Heart right ventricle (tissue), 16 donors: ENCODE results near the gene RAD21L1. TPM values are rescaled to one million over a fixed set of nuclear protein-coding genes. Genes with fewer than 3 reads are reported as not detected.
"Not testable (repeated sequence)": the region's sequence is repeated elsewhere in the genome, so short reads cannot be mapped to it uniquely, and the experiment has no call there.

Experiments
- ATAC-seq, 8 donors: fragments of 200-7000 bp; cut with Tn5 transposase; one replicate each; pipeline ENCODE4 v1.9.1; 2020; ENCODE audit warnings: mild to moderate bottlenecking in 8 of 8, moderate library complexity in 8 of 8, moderate number of reproducible peaks in 1 of 8
- DNase-seq, 2 donors: peaks; one replicate each; pipeline ENCODE4 v3.0.0-alpha.2; 2020
- H3K27ac ChIP-seq, 10 donors: fragments of 200-600 bp; sonication (generic) in 2 of 10; one replicate each; pipeline versions ENCODE4 v1.5.0 to v1.8.0; 2020 to 2022; ENCODE audit warnings: mild to moderate bottlenecking in 3 of 10
- H3K27me3 ChIP-seq, 7 donors: fragments of 200-600 bp; one replicate each; pipeline ENCODE4 v1.8.0; 2021 to 2022; ENCODE audit warnings: mild to moderate bottlenecking in 2 of 7
- H3K36me3 ChIP-seq, 9 donors: fragments of 200-600 bp; sonication (generic) in 1 of 9; one replicate each; pipeline versions ENCODE4 v1.5.0 to v1.8.0; 2020 to 2022; ENCODE audit warnings: mild to moderate bottlenecking in 2 of 9
- H3K4me1 ChIP-seq, 9 donors: fragments of 200-600 bp; sonication (generic) in 1 of 9; one replicate each; pipeline versions ENCODE4 v1.5.0 to v1.8.0; 2020 to 2022; ENCODE audit warnings: mild to moderate bottlenecking in 4 of 9
- H3K4me3 ChIP-seq, 10 donors: fragments of 200-600 bp; sonication (generic) in 2 of 10; one replicate each; pipeline versions ENCODE4 v1.5.0 to v1.8.0; 2020 to 2022; ENCODE audit warnings: mild to moderate bottlenecking in 7 of 10, moderate library complexity in 2 of 10
- H3K9me3 ChIP-seq, 11 donors: fragments of 200-600 bp in 10 of 11; sonication (generic) in 2 of 11; one replicate each; pipeline versions ENCODE4 v1.5.0 to v1.8.0; 2013 to 2022; ENCODE audit warnings: mild to moderate bottlenecking in 2 of 11, control low read depth in 1 of 11, moderate library complexity in 1 of 11
- WGBS, 2 donors: extraction: QIAGEN DNeasy Blood & Tissue Kit; methylation state at CpG; one replicate each; pipeline ENCODE4 v1.1.7; 2013; ENCODE audit warnings: inconsistent platforms in 1 of 2; 5-methylcytosine and 5-hydroxymethylcytosine counted together
- intact Hi-C, 10 donors: fragments of 100-400 bp; cut with DNase I; formaldehyde crosslinking; loops; one replicate each; pipeline versions ENCODE4 v1.11.1 to v1.14.2; 2022
- polyA plus RNA-seq, 2 donors: library from polyadenylated mRNA; stranded (reverse); fragments of 200-250 nt; gene quantifications; one replicate each; pipeline ENCODE4 v1.2.3, GENCODE V29; 2013
- total RNA-seq, 10 donors: library from RNA; stranded (reverse); fragmentation: NEBNext Ultra II Directional in 3 of 10; extraction: Animal tissue kit (Norgen Biotek cat#: 25700) in 3 of 10; gene quantifications; one replicate each; pipeline versions ENCODE4 v1.2.1 to v1.2.4, GENCODE V29; 2021 to 2023
- TF ChIP-seq, protein P1 (sequence below), 9 donors: fragments of 200-600 bp; sonication (generic) in 2 of 9; IDR thresholded peaks; one replicate each; pipeline versions ENCODE4 v1.5.0 to v1.8.0; 2021 to 2022; ENCODE audit warnings: antibody characterized with exemption in 9 of 9, mild to moderate bottlenecking in 5 of 9, moderate library complexity in 1 of 9
- donor health status: Arrhythmogenic right ventricular cardiomyopathy.
- donor health status: ischemic (EF 13 %, LVEDD 7.1; RV severe dilation, severe dysfunction).
- donor health status: healthy with polysubstance abuse.
- donor health status: DM: no; HTN: yes; CAD: no.
- donor health status: DM: no; HTN: no; CAD: no.
- donor health status: ischemic (EF 25% LVEDD 6.9; RV normal size, moderate dysfunction).
- donor health status: ischemic (EF 25% LVEDD 5.7; RV mildly dilated, moderate dysfunction).
- donor health status: healthy.
- donor health status: DM: yes; HTN: yes; CAD: no.
- donor health status: Ischemic cardiomyopathy.
- donor health status: ischemic (EF 35%, LVEDD 5.7; RV mildly dilated, moderate dysfunction).
- donor health status: nonischemic (EF 11% LVEDD 7.7; RV severe dilation, severe dysfunction).
- donor health status: DM: yes; HTN: yes; CAD: no.
- donor health status: PGD.
- donor health status: ischemic (EF 29% LVEDD 5.4; RV normal size, mild dysfunction).
- donor health status: nonischemic (EF 23%, LVEDD 6.1; RV moderate dilation, normal function).

The RAD21L1 gene
- total and polyA plus RNA-seq, 12 donors, result not detected

DNA sequence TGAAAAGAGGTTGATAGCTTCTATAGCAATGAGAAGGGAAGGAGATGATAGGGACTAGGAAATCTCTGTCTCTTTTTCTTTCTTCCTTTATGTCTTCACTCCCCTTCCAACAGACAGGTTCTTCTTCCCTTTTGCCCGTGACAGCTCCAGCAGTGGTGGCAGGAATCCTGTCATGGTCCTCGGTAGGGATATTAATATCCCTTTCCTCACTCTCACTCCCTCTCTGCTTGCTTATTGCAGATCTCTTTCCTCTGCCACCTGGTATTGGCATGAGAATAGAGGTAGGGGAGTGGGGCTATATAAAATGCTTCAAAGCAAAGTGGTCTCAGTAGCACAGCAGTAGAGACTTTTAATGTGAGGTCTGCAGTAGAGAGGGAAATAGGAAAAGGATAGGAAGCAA, 19.7 kb downstream of the RAD21L1 start:
- H3K27me3 ChIP-seq, result peaks cover 0 to 9% (median 0%) of the 10 kb centered on the region in 7 donors
- no peaks in the 10 kb centered on the region for H3K36me3 ChIP-seq
- DNase-seq (no peak), ATAC-seq (peak in 3 of 8 donors; percentile 47 to 52 (median 49))
- 22 to 24% methylated on average over 2 of the region's 2 CpGs for WGBS, 2 donors
- H3K4me3 ChIP-seq, result no peak overlapping the region
- TF ChIP-seq, protein P1, sequence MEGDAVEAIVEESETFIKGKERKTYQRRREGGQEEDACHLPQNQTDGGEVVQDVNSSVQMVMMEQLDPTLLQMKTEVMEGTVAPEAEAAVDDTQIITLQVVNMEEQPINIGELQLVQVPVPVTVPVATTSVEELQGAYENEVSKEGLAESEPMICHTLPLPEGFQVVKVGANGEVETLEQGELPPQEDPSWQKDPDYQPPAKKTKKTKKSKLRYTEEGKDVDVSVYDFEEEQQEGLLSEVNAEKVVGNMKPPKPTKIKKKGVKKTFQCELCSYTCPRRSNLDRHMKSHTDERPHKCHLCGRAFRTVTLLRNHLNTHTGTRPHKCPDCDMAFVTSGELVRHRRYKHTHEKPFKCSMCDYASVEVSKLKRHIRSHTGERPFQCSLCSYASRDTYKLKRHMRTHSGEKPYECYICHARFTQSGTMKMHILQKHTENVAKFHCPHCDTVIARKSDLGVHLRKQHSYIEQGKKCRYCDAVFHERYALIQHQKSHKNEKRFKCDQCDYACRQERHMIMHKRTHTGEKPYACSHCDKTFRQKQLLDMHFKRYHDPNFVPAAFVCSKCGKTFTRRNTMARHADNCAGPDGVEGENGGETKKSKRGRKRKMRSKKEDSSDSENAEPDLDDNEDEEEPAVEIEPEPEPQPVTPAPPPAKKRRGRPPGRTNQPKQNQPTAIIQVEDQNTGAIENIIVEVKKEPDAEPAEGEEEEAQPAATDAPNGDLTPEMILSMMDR (IDR thresholded peaks at IDR 0.05), result no peak
- H3K9me3 ChIP-seq, result peaks cover 0 to 3% (median 0%) of the 10 kb centered on the region in 11 donors
- no peak overlapping the region for H3K27ac ChIP-seq
- peaks cover 0 to 11% (median 0%) of the 10 kb centered on the region in 9 donors for H3K4me1 ChIP-seq
- intact Hi-C loops, result no loop called here

DNA sequence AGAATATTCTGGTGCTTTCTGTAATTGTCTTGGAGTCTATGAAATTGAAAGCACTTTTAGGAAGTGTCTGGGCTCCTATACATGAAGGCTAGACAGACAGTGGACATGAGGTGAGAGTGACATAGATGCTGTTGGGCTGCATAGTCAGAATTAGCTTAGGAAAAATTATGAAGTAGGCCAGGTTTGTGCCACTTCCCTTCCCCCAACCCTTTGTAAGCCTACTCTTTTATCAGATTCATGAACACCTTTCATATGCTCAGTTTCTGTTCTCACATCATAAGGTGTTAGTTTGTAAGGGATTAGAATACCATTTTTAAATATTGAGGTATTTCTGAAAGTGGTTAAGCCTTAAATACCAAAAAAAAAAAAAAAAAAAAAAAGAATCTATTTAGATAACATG, 21.8 kb downstream of the RAD21L1 start:
- Histone ChIP-seq H3K4me1 (peaks cover 0 to 11% (median 0%) of the 10 kb centered on the region in 9 donors), H3K36me3 (no peaks in the 10 kb centered on the region), H3K27ac (no peak overlapping the region), H3K4me3 (no peak overlapping the region), H3K9me3 (peaks cover 0 to 3% (median 0%) of the 10 kb centered on the region in 11 donors), H3K27me3 (peaks cover 0 to 4% (median 0%) of the 10 kb centered on the region in 7 donors)
- ATAC-seq (no peak), DNase-seq (no peak)
- TF ChIP-seq, protein P1 (IDR thresholded peaks at IDR 0.05), result no peak
- intact Hi-C loops, result no loop called here

DNA sequence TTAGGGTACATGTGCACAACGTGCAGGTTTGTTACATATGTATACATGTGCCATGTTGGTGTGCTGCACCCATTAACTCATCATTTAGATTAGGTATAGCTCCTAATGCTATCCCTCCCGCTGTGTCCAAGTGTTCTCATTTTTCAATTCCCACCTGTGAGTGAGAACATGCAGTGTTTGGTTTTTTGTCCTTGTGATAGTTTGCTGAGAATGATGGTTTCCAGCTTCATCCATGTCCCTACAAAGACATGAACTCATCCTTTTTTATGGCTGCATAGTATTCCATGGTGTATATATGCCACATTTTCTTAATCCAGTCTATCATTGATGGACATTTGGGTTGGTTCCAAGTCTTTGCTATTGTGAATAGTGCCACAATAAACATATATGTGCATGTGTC, 24.4 kb downstream of the RAD21L1 start:
- not testable (repeated sequence) for ATAC-seq
- 88 to 91% methylated on average over 2 of the region's 2 CpGs for WGBS, 2 donors

DNA sequence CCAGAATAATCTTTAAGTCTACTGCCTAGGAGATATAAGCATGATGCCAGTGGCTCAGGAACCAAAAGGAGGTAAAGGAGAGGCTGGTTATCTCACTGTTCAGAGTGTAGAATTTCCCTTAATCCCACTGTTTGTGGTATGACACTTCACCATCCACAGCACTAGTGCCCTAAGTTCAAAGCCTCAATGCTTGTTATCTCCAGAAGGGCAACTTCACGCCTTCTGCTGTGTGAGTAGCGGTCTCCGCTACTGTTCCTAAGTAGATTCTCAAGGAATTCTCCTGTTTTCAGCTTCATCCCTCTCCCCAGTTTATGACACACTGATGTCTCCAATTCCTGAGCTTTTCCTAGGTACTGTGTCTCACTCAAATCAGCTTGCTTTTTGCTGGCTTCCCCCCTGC, 26.6 kb downstream of the RAD21L1 start:
- H3K4me3 ChIP-seq, result no peak overlapping the region
- H3K27ac ChIP-seq, result no peak overlapping the region
- TF ChIP-seq, protein P1 (IDR thresholded peaks at IDR 0.05), result no peak
- peaks cover 0 to 38% (median 12%) of the 10 kb centered on the region in 7 donors for H3K27me3 ChIP-seq
- peaks cover 0 to 8% (median 0%) of the 10 kb centered on the region in 9 donors for H3K4me1 ChIP-seq
- intact Hi-C loops, result no loop called here
- H3K9me3 ChIP-seq, result peaks cover 0 to 9% (median 0%) of the 10 kb centered on the region in 11 donors
- DNase-seq, result no peak
- no peak for ATAC-seq
- 49 to 72% methylated on average over 3 of the region's 3 CpGs for WGBS, 2 donors
- no peaks in the 10 kb centered on the region for H3K36me3 ChIP-seq

More for the DNA sequence above, 24.4 kb downstream of the RAD21L1 start:
- DNase-seq, H3K27ac ChIP-seq, H3K9me3 ChIP-seq, intact Hi-C loops, H3K36me3 ChIP-seq, H3K4me1 ChIP-seq, H3K4me3 ChIP-seq: not testable (repeated sequence)
- H3K27me3 ChIP-seq, result peaks cover 0 to 17% (median 0%) of the 10 kb centered on the region in 7 donors

DNA sequence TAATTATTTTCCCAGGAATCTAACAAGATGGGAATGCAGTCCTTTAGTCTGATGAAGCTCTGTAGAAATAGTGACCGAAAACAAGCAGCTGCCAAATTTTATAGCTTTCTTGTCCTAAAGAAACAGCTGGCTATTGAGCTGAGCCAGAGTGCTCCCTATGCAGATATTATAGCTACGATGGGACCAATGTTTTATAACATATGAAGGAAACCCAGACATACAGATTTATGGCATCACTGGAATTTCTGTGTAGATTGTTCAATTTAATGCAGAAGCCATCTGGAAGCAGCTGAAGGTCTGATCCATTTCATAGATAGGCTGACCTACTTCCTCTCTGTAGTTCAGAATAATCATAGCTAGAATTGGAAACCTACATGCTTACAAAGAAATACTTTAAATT, 28.4 kb downstream of the RAD21L1 start:
- no peak overlapping the region for H3K4me3 ChIP-seq
- intact Hi-C loops, result no loop called here
- no peaks in the 10 kb centered on the region for H3K36me3 ChIP-seq
- H3K9me3 ChIP-seq, result peaks cover 0 to 9% (median 0%) of the 10 kb centered on the region in 11 donors
- DNase-seq (no peak), ATAC-seq (no peak)
- no peak overlapping the region for H3K27ac ChIP-seq
- H3K27me3 ChIP-seq, result peaks cover 0 to 48% (median 14%) of the 10 kb centered on the region in 7 donors
- TF ChIP-seq, protein P1 (IDR thresholded peaks at IDR 0.05), result no peak
- no peaks in the 10 kb centered on the region for H3K4me1 ChIP-seq
- WGBS, 2 donors, result 53 to 54% methylated on average over 2 of the region's 2 CpGs
